HL-60 (cell line): ENCODE results near the gene VAV2.

Experiments
- DNase-seq, 2 experiments: peaks; one replicate each; pipeline ENCODE4 v3.0.0-alpha.2; 2010 to 2020; ENCODE audit warnings: low read depth in 1 of 2, low spot score in 1 of 2
- H3K27ac ChIP-seq: fragments of 250-450 bp; sonication (Bioruptor Pico); replicated peaks from 2 replicates; pipeline ENCODE4 v1.5.1; 2020; ENCODE audit warnings: mild to moderate bottlenecking, moderate library complexity
- H3K27me3 ChIP-seq: fragments of 250-450 bp; sonication (Bioruptor Pico); 2 replicates; pipeline ENCODE4 v1.5.1; 2021; ENCODE audit warnings: mild to moderate bottlenecking, moderate library complexity; ENCODE audit not compliant: insufficient read depth, poor library complexity, severe bottlenecking
- H3K4me3 ChIP-seq: replicated peaks from 2 replicates; pipeline ENCODE4 v1.5.1; 2011; ENCODE audit warnings: mild to moderate bottlenecking, control low read depth, low read length; ENCODE audit not compliant: insufficient read depth
- GABPA ChIP-seq: IDR thresholded peaks from 2 replicates; pipeline ENCODE4 v1.6.1; 2012; ENCODE audit warnings: low read depth
- POLR2AphosphoS5 ChIP-seq: IDR thresholded peaks from 2 replicates; pipeline ENCODE4 v1.6.1; 2012; ENCODE audit warnings: low read depth
- SPI1 ChIP-seq: IDR thresholded peaks from 2 replicates; pipeline ENCODE4 v1.6.1; 2012; ENCODE audit warnings: low read depth, mild to moderate bottlenecking, borderline replicate concordance
- TF ChIP-seq, protein P1 (sequence below): IDR thresholded peaks from one replicate; pipeline ENCODE4 v1.5.1; 2011; ENCODE audit warnings: low read length, control low read depth, inconsistent platforms; ENCODE audit not compliant: insufficient read depth
- TF ChIP-seq, protein P2 (sequence below): IDR thresholded peaks from 2 replicates; pipeline ENCODE4 v1.6.1; 2012; ENCODE audit warnings: low read depth; ENCODE audit not compliant: insufficient replicate concordance

The VAV2 gene

DNA sequence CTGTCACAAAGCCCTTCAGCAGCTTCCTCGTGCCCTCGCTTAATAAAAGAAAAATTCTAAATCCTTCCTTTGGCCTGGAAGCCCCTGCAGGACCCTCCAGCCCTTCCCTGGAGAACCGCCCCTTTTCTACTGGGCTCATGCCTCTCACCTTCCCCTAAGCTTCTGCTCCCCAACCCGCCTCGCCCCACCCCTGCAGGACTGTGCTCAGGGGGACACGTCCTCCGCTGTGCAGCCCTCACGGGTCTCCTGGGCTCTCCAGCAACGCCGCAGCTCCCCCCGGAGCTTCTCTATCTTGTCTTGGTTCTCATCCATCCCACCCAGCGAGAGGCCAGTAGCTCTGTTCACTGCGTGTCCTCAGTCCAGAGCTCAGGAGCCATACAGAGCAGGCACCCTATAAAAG lies 188.4 kb downstream of the VAV2 start:
- no peak for DNase-seq
- Histone ChIP-seq H3K4me3 (no peak overlapping the region), H3K27ac (no peak overlapping the region), H3K27me3 (no peaks in the 10 kb centered on the region)
- TF ChIP-seq, protein P1, sequence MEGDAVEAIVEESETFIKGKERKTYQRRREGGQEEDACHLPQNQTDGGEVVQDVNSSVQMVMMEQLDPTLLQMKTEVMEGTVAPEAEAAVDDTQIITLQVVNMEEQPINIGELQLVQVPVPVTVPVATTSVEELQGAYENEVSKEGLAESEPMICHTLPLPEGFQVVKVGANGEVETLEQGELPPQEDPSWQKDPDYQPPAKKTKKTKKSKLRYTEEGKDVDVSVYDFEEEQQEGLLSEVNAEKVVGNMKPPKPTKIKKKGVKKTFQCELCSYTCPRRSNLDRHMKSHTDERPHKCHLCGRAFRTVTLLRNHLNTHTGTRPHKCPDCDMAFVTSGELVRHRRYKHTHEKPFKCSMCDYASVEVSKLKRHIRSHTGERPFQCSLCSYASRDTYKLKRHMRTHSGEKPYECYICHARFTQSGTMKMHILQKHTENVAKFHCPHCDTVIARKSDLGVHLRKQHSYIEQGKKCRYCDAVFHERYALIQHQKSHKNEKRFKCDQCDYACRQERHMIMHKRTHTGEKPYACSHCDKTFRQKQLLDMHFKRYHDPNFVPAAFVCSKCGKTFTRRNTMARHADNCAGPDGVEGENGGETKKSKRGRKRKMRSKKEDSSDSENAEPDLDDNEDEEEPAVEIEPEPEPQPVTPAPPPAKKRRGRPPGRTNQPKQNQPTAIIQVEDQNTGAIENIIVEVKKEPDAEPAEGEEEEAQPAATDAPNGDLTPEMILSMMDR = no peak

DNA sequence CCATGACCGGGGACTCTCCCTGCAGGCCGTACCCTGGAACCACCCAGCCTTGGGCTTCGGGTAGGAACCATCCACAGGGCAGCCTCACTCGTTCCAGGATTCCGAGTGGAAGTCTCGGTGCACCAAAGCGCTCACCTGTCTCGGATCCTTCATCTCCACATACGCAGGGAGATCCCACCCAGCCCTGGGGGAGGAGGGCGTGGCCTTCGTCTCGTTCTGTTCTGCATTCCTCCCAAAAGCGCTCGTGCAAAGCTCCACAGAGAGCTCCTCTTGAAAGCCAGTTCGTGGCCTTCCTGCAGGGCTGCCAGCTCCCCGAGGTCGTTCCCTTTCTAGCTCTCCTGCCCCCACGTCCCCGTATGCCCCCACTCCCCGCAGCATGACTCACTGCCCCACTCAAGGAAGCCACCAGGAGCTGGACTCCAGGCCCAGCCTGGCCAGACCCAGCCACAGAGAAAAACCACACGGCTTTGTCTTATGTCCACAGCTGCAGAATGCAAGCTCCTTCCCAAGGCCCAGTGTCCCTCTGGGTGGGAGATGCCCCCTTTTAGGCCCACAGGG lies 189.0 kb downstream of the VAV2 start:
- Histone ChIP-seq H3K27ac (no peak overlapping the region), H3K27me3 (no peaks in the 10 kb centered on the region), H3K4me3 (no peak overlapping the region)
- no peak for TF ChIP-seq GABPA
- TF ChIP-seq, protein P2, sequence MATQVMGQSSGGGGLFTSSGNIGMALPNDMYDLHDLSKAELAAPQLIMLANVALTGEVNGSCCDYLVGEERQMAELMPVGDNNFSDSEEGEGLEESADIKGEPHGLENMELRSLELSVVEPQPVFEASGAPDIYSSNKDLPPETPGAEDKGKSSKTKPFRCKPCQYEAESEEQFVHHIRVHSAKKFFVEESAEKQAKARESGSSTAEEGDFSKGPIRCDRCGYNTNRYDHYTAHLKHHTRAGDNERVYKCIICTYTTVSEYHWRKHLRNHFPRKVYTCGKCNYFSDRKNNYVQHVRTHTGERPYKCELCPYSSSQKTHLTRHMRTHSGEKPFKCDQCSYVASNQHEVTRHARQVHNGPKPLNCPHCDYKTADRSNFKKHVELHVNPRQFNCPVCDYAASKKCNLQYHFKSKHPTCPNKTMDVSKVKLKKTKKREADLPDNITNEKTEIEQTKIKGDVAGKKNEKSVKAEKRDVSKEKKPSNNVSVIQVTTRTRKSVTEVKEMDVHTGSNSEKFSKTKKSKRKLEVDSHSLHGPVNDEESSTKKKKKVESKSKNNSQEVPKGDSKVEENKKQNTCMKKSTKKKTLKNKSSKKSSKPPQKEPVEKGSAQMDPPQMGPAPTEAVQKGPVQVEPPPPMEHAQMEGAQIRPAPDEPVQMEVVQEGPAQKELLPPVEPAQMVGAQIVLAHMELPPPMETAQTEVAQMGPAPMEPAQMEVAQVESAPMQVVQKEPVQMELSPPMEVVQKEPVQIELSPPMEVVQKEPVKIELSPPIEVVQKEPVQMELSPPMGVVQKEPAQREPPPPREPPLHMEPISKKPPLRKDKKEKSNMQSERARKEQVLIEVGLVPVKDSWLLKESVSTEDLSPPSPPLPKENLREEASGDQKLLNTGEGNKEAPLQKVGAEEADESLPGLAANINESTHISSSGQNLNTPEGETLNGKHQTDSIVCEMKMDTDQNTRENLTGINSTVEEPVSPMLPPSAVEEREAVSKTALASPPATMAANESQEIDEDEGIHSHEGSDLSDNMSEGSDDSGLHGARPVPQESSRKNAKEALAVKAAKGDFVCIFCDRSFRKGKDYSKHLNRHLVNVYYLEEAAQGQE = no peak
- no peak for TF ChIP-seq SPI1
- TF ChIP-seq, protein P1 = no peak
- no peak for DNase-seq

DNA sequence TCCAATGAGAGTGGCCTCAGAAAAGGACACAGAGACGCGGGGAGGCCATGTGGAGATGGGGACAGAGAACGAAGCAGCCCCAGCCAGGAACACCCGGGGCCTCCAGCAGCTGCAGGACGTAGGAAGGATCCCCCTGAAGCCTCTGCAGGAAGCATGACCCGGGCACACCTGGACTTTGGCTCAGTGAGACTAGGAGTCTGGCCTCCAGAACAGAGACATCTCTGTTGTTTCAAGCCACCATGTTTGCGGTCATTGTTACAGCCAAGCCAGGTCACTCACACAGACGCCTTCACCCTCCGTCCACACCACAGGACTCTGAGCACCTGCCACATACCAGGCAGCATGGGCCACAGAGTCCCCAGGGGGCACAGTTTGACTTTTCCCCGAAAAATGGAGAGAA lies 190.4 kb downstream of the VAV2 start:
- no peak overlapping the region for H3K27ac ChIP-seq
- no peaks in the 10 kb centered on the region for H3K27me3 ChIP-seq
- TF ChIP-seq GABPA (no peak), POLR2AphosphoS5 (no peak), SPI1 (no peak)
- TF ChIP-seq, protein P1 = no peak
- TF ChIP-seq, protein P2 = no peak
- no peak overlapping the region for H3K4me3 ChIP-seq
- no peak for DNase-seq

DNA sequence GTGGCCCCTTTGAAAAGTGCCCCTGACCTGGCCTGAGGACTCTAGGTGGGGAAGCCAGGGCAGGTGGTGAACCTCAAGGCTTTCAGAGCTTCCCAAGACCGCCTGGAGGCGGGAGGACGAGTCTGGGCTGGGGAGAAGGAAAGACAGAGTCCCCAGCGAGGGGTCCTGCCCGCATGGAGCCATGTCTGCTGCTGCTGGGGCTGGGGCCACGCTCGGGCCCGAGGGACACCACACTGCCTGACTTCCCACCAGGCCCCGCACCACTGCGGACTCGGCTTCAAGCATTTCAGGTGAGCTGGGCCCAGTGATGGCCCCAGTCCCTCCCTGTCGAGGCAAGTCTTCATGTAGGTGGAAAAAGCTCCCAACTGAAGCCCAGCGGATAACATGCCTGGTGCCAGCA lies 191.9 kb downstream of the VAV2 start:
- Histone ChIP-seq H3K27me3 (no peaks in the 10 kb centered on the region), H3K27ac (no peak overlapping the region), H3K4me3 (no peak overlapping the region)
- DNase-seq = no peak
- TF ChIP-seq, protein P2 = no peak
- TF ChIP-seq GABPA (no peak), POLR2AphosphoS5 (no peak), SPI1 (no peak)
- TF ChIP-seq, protein P1 = no peak
